T-helper 1 cell treated with Interleukin-12 subunit alpha and Interleukin-12 subunit beta and Interleukin-4 antibody, amounts not matched to agents 30 μg/mL and 1 μg/mL, for 36 hours (primary cell): ENCODE measurements around the gene TET1.
"Not testable (repeated sequence)": the region's sequence is repeated elsewhere in the genome, so short reads cannot be mapped to it uniquely, and the experiment has no call there.

Experiments
- H3K27ac Mint-ChIP-seq: one replicate; pipeline ENCODE4 v1.8.0; 2021; ENCODE audit warnings: mild to moderate bottlenecking, mixed read lengths
- H3K27me3 Mint-ChIP-seq: one replicate; pipeline ENCODE4 v1.8.0; 2021; ENCODE audit warnings: low read depth, mixed read lengths
- H3K36me3 Mint-ChIP-seq: one replicate; pipeline ENCODE4 v1.8.0; 2021; ENCODE audit warnings: low read depth, mixed read lengths
- H3K4me1 Mint-ChIP-seq: one replicate; pipeline ENCODE4 v1.8.0; 2021; ENCODE audit warnings: low read depth, mixed read lengths
- H3K4me3 Mint-ChIP-seq: one replicate; pipeline ENCODE4 v1.8.0; 2021; ENCODE audit warnings: mild to moderate bottlenecking, moderate library complexity, mixed read lengths
- H3K9me3 Mint-ChIP-seq: one replicate; pipeline ENCODE4 v1.8.0; 2021; ENCODE audit warnings: mixed read lengths

TET1 gene

DNA sequence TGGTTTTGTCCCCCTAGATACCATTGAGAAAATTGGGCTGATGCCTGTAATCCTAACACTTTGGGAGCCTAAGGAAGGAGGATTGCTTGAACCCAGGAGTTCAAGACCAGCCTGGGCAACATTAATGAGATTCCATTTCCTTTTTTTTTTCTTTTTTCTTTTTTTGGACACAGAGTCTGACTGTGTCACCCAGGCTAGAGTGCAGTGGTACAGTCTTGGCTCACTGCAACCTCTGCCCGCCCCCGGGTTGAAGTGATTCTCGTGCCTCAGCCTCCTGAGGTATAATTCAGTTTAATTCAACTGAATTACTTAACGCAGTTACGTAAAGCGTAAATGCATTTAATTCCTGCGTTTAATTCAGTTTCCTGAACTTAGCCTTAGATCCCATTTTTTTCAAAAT, 174.2 kb downstream of the TET1 start:
- Mint-ChIP-seq H3K36me3 (peaks cover 32% of the 10 kb centered on the region), H3K27me3 (no peaks in the 10 kb centered on the region), H3K27ac (no peak overlapping the region), H3K9me3 (no peaks in the 10 kb centered on the region), H3K4me1 (peaks cover 7% of the 10 kb centered on the region), H3K4me3 (no peak overlapping the region)

DNA sequence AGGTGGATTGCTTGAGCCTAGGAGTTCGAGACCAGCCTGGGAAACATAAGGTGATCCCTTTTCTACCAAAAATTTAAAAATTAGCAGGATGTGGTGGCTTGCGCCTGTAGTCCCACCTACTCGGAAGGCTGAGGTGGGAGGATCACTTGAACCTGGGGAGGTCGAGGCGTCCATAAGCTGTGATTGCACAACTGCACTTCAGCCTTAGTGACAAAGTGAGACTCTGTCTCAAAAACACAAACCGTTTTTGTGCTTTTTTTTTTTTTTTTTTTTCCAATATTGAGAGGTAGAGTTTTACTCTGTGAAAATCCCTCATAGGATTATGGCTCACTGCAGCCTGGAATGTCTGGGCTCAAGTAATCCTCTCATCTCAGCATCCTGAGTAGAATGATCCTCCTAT, 175.0 kb downstream of the TET1 start:
- no peak overlapping the region for H3K4me3 Mint-ChIP-seq
- peaks cover 31% of the 10 kb centered on the region for H3K36me3 Mint-ChIP-seq
- peaks cover 11% of the 10 kb centered on the region for H3K4me1 Mint-ChIP-seq
- H3K9me3 Mint-ChIP-seq = no peaks in the 10 kb centered on the region
- no peaks in the 10 kb centered on the region for H3K27me3 Mint-ChIP-seq
- no peak overlapping the region for H3K27ac Mint-ChIP-seq

DNA sequence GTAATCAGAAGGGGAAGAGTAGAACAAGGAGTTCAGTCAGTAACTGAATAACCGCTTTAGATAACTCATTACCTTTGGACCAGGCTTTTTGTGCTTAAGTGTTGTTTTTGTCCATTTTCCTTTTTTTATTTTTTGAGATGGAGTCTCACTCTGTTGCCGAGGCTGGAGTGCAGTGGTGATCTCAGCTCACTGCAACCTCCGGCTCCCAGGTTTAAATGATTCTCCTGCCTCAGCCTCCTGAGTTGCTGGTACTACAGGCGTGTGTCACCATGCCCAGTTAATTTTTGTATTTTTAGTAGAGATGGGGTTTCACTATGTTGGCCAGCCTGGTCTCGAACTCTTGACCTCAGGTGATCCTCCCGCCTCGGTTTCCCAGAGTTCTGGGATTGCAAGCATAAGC, 175.6 kb downstream of the TET1 start:
- H3K9me3 Mint-ChIP-seq, H3K27ac Mint-ChIP-seq, H3K4me3 Mint-ChIP-seq, H3K27me3 Mint-ChIP-seq: not testable (repeated sequence)
- Mint-ChIP-seq H3K36me3 (peaks cover 31% of the 10 kb centered on the region), H3K4me1 (peaks cover 11% of the 10 kb centered on the region)

DNA sequence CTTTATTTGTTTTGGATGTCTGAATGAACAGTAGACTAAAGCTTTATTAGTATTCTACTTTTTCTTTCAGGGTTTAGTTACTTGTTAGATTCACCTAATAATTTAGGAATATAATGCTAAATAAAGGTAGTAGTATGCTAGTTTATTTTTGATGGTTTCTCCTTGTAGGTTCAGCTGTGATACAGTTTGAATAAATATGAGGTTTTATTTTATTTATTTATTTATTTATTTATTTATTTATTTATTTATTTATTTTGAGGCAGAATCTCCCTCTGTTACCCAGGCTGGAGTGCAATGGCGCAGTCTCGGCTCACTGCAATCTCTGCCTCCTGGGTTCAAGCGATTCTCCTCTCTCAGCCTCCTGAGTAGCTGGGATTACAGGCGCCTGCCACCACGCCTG, 180.5 kb downstream of the TET1 start:
- H3K36me3 Mint-ChIP-seq = peaks cover 32% of the 10 kb centered on the region
- peaks cover 11% of the 10 kb centered on the region for H3K4me1 Mint-ChIP-seq
- not testable (repeated sequence) for H3K4me3 Mint-ChIP-seq, H3K9me3 Mint-ChIP-seq, H3K27me3 Mint-ChIP-seq, H3K27ac Mint-ChIP-seq

- Mint-ChIP-seq H3K9me3 (no peaks in the 10 kb centered on the region), H3K4me3 (no peak overlapping the region), H3K27me3 (no peaks in the 10 kb centered on the region), H3K4me1 (peaks cover 6% of the 10 kb centered on the region), H3K27ac (no peak overlapping the region), H3K36me3 (peaks cover 23% of the 10 kb centered on the region)
Measured at GRCh38 chr10:68742397-68742796, 182.3 kb downstream of the TET1 start.
